HPDE6-E6E7 (cell line): ENCODE results near the gene PLEKHF1.
"Not testable (repeated sequence)": the region's sequence is repeated elsewhere in the genome, so short reads cannot be mapped to it uniquely, and the experiment has no call there.

Source experiments
- DNase-seq: peaks from one replicate; pipeline ENCODE4 v3.0.0; 2011; ENCODE audit warnings: missing footprints; ENCODE audit errors: extremely low spot score

PLEKHF1 gene

GRCh38 chr19:29664753-29665214, 477 bp upstream of the PLEKHF1 start:
- DNase-seq = no peak

- no peak for DNase-seq
Observed at GRCh38 chr19:29665826-29666577, 741 bp downstream of the PLEKHF1 start.

- DNase-seq = no peak
Observed at GRCh38 chr19:29666578-29667386, 1.5 kb downstream of the PLEKHF1 start.

- DNase-seq = no peak
Observed at GRCh38 chr19:29667387-29667783, 2.1 kb downstream of the PLEKHF1 start.

- DNase-seq = no peak
Observed at GRCh38 chr19:29667901-29668341, 2.7 kb downstream of the PLEKHF1 start.

- no peak for DNase-seq
Observed at GRCh38 chr19:29668746-29669609, 3.7 kb downstream of the PLEKHF1 start.

- no peak for DNase-seq
Observed at GRCh38 chr19:29670255-29670654, 5.0 kb downstream of the PLEKHF1 start.

- not testable (repeated sequence) for DNase-seq
Observed at GRCh38 chr19:29671026-29671392, 5.7 kb downstream of the PLEKHF1 start.

GRCh38 chr19:29671393-29672160, 6.3 kb downstream of the PLEKHF1 start:
- DNase-seq = peak; percentile 38

GRCh38 chr19:29672319-29672932, 7.2 kb downstream of the PLEKHF1 start:
- DNase-seq = no peak

GRCh38 chr19:29672933-29673336, 7.7 kb downstream of the PLEKHF1 start:
- no peak for DNase-seq

GRCh38 chr19:29673451-29674371, 8.4 kb downstream of the PLEKHF1 start:
- no peak for DNase-seq

GRCh38 chr19:29674374-29675119, 9.3 kb downstream of the PLEKHF1 start:
- DNase-seq = no peak

- DNase-seq = no peak
Observed at GRCh38 chr19:29675120-29675649, 9.9 kb downstream of the PLEKHF1 start.

- DNase-seq = no peak
Observed at GRCh38 chr19:29675650-29676186, 10.5 kb downstream of the PLEKHF1 start.

GRCh38 chr19:29676586-29676985, 11.3 kb downstream of the PLEKHF1 start:
- no peak for DNase-seq

GRCh38 chr19:29677001-29677817, 11.9 kb downstream of the PLEKHF1 start:
- no peak for DNase-seq
